NCI-H2081 (cell line): ENCODE results near the gene GOLGA5.
"Not testable (repeated sequence)": the region's sequence is repeated elsewhere in the genome, so short reads cannot be mapped to it uniquely, and the experiment has no call there.

Source experiments
- DNase-seq, 2 experiments: peaks; one replicate each; lab custom pipeline; 2025; lab: John Stamatoyannopoulos, UW

Gene GOLGA5, protein sequence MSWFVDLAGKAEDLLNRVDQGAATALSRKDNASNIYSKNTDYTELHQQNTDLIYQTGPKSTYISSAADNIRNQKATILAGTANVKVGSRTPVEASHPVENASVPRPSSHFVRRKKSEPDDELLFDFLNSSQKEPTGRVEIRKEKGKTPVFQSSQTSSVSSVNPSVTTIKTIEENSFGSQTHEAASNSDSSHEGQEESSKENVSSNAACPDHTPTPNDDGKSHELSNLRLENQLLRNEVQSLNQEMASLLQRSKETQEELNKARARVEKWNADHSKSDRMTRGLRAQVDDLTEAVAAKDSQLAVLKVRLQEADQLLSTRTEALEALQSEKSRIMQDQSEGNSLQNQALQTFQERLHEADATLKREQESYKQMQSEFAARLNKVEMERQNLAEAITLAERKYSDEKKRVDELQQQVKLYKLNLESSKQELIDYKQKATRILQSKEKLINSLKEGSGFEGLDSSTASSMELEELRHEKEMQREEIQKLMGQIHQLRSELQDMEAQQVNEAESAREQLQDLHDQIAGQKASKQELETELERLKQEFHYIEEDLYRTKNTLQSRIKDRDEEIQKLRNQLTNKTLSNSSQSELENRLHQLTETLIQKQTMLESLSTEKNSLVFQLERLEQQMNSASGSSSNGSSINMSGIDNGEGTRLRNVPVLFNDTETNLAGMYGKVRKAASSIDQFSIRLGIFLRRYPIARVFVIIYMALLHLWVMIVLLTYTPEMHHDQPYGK

DNA sequence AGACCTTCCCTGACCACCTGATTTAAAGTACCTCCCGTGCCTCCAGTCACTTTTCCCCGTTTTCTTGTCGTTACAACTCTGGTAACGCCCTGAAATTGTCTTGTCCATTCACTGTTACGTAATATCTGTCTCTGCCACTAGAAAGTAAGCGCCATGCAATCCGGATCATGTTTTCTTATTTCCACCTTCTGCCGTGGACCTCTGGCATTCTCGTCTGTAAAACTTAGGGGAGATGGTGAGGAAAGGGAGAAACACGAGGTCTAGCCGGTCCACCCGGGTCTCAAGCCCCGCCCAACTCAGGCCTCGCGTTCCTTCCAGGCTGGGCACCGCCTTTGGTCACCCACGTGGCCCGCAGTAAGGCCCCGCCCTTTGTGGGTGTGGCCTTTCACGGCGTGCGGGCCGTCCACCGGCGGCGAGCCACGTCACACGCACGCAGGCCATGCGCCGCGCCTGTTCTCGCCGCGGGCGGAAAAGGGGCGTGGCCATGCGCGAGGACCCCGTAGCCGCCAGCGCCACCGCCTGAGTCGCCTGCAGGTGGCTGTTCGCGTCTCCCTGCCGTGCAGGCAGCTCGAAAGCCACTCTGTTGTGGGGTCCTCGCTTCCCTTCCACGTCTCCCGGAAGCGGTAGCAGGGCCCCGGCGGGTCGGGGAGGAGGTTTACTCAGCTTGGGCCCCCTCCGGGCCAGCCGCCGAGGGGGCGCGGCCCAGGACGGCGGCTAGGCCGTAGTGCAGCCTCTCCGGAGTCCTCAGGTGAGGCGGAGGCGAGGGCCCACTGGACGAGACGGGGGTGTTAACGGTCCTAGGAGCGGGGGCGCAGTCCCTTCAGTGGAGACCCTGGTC lies at the start of gene GOLGA5:
TSS of gene GOLGA5 (plus strand) at position 597 of the 838 bp plus-strand sequence. CDS start 3,133 bp downstream, outside the sequence.
- DNase-seq: peak; percentile 98

DNA sequence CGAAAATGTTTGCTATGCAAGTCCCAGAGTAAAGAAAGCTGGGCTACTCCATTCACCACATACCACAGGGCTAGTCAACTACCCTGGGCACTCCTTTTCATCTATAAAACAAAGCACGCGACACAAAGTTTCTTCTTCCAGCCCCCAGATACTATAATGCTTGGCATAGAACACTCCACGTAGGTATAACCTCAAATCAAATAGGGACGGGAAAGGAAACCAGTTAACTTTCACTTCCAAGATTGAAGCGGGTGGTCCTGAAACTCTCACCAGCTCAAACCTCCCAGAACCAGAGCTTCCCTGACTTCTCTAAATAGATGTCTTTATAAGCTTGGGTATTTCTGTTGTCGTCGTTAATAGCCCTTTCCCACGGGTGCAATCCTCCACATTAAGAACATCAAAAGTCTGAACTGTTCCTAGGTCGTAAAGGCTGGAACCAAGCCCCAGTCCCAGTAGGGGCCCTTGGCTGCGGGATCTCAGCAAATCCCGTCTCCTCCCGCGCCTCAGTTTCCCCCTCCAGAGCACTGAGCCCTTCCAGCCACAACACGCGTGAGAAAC lies 46.3 kb upstream of the GOLGA5 start:
- DNase-seq: no peak

DNA sequence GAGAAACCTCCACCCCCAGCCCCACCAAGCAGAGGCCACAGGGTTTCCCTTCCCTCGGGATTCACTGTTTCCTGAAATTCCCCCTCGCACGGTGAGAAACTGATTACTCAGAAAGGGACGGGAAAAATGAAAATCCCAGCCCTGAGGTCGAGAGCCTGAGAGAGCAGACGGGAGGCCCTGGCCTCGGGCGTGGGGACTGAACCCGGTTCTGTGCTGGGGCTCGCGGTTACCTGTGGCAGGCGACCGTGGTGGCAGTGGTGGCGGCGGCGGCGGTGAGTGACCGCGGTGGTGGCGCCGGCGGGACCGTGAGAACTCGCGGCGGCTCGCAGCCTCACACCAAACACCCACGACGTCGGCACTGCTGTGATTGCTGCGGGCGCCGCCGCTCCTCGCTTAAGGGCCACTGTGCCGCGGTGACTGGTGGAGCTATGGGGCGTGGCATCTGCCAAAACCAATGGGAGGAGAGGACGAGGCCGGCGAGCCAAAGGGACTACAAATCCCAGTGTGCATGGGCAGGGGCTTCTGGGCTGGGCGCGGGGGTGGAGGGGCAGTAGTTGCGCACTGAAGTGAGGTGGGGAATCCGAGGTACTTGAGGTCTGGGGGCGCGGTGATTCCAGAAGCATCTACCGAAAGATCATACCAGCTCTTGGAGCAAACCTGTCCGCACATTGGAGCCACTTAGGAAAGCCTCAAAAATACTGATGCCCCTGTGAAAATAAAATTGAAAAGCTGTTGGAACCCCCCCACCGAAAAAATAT lies 45.7 kb upstream of the GOLGA5 start, which contains the start of gene LGMN:
TSS of gene LGMN (minus strand) at position 369 of the 758 bp plus-strand sequence. CDS start 15,841 bp downstream, outside the sequence.
- peak; percentile 97 to 98 for DNase-seq

DNA sequence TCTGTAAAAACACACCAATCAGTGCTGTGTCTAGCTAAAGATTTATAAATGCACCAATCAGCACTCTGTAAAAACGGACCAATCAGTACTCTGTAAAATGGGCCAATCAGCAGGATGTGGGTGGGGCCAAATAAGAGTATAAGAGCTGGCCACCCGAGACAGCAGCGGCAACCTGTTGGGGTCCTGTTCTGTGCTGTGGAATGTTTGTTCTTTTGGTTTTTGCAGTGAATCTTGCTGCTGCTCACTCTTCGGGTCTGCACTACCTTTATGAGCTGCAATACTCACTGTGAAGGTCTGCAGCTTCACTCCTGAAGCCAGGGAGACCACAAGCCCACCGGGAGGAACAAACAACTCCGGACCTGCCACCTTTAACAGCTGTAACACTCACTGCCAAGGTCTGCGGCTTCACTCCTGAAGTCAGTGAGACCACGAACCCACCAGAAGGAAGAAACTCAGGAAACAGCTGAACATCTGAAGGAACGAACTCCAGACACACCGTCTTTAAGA lies 43.8 kb upstream of the GOLGA5 start:
- DNase-seq: not testable (repeated sequence)

DNA sequence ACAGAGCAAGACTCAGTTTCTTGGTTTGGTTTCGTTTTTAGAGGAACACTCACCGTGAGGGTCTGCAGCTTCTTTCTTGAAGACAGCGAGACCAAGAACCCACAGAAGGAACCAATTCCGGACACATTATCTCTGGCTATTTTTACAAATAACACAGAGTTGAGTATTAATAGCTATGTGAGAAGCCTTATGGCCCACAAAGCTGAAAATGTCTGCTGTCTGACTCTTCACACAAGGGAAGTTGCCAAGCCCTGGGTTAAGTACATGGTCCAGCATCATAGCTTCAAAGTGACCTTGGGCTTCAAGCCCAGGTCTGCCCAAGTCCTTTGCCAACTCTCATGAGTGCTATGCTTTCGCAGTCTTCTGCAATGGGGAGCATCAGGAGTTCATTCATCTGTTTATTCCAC lies 43.1 kb upstream of the GOLGA5 start:
- DNase-seq: no peak

DNA sequence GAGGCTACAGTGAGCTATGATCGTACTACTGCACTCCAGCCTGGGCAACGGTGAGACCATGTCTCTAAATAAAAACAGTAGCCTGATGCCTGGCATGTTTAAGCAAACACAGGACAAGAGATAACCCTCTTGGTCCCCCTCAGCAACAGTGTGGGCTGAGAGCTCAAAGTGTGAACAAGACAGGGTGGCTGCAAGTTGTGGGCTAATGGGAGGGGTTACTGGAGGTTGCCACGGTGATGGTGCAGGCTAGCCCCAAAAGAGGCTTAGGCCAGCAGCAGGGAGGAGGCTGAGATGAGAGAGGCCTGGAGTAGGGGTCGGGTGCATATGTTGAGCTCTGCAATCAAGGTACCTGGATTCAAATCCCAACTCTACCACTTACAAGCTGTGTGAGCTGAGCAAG lies 42.3 kb upstream of the GOLGA5 start:
- DNase-seq: no peak

DNA sequence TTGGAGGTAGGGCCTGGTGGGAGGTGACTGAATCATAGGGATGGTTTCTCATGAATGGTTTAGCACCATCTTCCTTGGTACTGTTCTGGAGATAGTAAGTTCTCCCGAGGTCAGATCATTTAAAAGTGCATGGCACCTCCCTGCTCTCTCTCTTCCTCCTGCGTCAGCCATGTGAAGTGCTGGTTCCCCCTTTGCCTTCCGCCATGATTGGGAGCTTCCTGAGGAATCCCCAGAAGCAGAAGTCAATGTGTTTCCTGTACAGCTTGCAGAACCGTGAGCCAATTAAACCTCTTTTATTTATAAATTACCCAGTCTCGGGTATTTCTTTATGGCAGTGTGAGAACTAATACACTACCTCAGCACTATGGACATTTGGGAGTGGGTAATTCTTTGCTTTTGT lies 40.9 kb upstream of the GOLGA5 start:
- DNase-seq: no peak

DNA sequence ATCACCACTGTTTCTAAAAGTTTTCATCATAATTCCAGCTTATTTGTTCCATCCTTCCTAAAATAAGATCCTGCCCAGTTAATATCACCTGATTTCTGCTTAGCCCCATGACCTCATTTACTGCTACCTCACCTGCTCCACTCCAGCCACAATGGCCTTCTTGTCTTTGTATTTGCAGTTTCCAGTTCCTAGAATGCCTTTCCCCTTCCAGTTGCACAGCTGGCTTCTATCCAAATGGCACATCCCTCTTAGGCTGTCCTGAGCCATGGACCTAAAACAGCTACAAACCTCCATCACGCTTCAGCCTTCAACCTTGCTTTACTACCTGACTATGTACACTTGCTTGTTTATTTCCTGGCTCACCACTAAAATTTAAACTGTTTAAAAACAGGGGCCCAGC lies 39.1 kb upstream of the GOLGA5 start:
- peak in 1 of 2 experiments; percentile 28 for DNase-seq

DNA sequence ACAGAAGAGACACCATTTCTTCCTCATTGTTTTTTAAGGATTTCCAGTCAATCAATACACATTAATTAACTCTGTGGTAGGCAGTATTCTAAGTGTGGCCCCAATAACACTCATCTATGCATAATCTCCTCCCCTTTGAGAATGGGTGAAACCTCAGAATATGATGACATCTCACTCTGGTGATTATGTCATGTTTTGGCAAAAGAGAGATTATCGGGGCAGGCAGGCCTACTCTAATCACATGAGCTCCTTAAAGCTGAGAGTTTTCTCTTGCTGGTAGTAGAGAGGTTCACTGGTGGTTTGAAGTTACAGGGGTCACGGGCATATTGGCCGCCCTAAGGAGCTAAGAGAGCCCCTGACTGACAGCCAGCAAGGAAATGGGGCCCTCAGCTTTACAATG lies 38.6 kb upstream of the GOLGA5 start:
- no peak for DNase-seq

DNA sequence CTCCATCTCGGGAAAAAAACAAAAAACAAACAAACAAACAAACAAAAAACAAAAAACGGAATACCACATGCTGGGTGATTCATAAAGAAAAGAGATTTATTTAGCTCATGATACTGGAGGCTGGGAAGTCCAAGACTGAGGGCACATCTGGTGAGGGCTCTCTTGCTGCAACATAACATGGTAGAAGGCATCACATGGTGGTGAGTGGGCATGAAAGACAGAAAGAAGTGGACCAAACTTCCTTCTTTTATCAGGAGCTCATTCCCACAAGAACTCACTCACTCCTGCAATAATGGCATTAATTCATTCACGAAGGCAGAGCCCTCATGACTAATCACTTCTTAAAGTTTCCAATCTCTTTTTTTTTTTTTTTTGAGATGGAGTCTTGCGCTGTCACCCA lies 37.7 kb upstream of the GOLGA5 start:
- DNase-seq: no peak

DNA sequence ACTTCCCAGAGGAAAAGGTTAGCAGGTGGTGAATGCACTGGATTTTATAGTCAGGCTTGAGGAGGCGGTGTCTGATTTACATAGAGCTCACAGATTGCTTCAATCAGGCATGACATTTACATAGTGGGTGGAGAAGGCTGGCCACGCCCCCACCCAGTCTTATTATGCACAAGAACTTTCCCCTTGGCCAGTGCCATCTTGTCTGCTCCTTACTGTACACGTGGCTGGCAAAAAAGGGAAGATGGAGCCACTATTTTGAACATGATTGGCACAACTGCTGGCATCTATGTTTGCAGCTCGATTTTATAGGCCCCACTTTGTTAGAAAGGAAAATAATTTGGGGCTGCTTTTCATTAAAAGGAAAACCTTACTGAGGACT lies 34.8 kb upstream of the GOLGA5 start:
- DNase-seq: peak in 1 of 2 experiments; percentile 65

DNA sequence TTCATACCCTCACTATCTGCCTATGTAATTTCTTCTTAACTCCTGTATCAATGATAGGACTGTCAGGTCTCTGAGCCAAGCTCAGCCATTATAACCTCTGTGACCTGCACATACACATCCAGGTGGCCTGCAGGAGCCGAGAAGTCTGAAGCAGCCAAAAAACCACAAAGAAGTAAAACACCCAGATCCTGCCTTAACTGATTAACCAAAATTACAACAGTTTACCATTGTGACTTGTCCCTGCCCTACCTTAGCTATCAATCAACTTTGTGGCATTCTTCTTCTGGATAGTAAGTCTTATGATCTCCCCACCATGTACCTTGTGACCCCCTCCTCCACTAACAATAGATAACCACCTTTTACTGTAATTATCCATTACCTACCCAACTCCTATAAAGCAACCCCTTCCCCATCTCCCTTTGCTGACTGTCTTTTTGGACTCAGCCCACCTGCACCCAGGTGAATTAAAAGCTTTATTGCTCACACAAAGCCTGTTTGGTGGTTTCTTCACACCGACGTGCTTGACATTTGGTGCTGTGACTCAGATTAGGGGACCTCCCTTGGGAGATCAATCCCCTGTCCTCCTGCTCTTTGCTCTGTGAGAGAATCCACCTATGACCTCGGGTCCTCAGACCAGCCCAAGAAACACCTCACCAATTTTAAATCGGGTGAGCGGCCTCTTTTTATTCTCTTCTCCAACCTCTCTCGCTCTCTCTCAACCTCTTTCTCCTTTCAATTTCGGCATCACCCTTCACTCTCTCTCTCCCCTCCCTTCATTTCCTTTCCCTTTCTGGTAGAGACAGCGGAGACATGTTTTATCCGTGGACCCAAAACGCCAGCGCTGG lies 34.2 kb upstream of the GOLGA5 start:
- DNase-seq: no peak

DNA sequence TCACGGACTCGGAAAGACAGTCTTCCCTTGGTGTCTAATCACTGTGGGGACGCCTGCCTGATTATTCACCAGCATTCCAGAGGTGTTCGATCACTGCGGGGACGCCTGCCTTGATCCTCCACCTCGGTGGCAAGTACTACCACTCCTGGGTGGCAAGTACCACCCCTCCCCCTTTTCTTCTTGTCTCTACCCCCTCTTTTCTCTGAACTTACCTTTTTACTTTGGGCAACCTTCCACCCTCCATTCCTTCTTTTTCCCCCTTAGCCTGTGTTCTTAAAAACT lies 33.6 kb upstream of the GOLGA5 start:
- no peak for DNase-seq

DNA sequence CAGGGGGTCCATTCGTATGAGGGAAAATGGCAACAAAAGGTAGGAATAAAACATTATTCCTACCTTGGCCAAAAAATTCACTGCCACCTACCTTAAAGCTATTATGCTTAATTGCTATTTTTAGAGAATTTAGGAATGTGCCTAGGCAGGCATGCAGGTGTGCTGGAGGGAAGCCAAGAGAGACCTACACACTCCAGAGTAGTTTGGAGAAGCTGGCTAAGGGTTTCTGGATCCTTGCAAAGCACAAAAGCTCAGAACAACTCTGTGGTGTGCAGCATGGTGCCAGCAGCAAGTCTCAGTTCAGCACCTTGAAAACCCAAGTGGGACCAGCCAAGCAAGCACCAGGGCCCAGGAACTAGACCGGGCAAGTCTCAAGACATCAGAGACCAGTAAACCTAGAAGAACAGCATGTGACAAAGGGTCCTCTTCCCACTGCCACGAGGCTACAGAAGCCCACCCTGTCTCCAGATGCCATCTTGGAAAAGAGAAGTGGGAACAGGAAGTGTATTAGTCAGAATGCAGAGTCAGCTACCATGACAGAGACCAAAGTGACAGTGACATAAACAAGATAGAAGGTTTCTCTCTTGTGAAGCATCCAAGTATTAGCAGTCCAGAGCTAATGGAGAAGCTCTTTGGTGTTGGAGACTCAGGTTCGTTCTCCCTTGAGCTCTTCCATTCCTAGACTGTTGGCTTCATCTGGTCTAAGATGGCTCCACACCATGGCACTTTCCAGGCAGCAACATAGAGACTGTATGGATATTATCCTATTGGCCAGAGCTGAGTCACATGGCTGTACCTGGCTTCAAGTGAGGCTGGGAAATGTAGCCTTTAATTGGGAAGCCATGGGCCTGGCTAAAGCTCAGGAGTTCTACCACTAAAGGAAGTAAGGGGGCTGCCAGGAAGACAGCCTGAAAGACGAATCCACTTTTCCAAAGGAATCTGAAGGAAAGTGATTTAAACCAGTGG lies 30.2 kb upstream of the GOLGA5 start:
- peak in 1 of 2 experiments; percentile 58 for DNase-seq

DNA sequence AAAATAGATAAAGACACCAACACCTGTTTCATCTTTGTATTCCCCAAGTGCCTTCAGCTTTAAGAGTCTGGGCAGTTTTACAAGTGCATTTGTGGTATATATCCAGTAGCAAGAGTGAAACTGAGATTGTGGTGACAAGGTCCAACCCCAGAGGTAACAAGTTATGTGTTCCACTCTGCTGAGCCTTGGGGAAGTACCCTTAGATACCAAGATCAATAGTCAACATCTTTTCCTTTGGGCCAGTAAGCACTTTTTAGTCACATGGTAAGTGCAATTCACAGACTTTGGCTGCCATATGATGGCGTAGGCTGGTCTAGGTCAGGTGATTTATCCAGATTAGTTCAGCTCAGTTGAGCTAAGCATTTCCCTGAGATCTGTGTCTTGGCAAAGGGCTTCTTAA lies 25.9 kb upstream of the GOLGA5 start:
- DNase-seq: not testable (repeated sequence)

DNA sequence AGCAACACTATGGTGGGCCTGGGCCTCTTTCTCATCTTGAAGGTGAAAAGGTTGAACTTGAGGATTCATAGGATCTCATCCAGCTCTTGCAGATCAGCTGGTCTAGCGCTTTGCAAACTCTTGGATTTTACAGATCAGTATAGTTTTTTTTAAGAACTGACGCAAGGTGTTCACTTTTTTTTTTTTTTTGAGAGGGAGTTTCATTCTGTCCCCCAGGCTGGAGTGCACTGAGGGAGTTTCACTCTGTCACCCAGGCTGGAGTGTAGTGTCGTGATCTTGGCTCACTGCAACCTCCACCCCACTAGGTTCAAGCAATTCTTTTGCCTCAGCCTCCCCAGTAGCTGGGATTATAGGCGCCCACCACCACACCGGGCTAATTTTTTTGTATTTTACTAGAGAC lies 25.3 kb upstream of the GOLGA5 start:
- no peak for DNase-seq

DNA sequence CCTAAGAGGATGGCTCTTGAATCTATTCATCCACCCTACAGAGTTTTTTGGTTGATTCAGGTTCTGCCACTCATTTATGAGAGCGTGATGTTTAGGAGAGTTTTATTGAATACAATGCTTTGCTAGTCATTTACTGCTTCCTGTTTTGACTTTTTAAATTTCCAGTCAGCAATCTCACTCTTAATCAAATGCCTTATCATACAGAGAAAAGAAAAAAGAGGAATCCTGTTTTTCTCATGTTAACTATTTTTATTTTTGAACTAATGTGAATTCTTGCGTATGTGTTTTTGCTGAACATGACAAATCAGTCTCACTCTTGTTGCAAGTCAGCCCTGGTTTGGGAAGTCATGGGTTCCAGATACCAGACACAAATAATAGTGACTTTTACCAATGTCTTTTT lies 23.6 kb upstream of the GOLGA5 start:
- DNase-seq: no peak

DNA sequence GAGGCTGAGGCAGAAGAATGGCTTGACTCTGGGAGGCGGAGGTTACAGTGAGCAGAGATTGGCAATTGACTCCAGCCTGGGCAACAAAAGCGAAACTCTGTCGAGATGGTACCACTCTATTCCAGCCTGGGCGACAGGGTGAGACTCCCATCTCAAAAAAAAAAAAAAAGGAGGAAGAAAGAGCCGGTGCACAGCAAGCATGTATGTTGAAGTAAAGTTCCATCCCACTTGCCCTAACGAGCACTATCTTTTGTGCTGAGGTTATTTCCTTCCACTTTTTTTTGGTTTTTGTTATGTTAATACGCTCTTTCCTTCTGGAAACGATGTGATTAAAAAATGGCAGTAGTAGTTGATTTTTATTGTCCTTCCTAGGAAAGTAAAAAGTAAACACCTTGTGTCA lies 19.5 kb upstream of the GOLGA5 start:
- DNase-seq: no peak

DNA sequence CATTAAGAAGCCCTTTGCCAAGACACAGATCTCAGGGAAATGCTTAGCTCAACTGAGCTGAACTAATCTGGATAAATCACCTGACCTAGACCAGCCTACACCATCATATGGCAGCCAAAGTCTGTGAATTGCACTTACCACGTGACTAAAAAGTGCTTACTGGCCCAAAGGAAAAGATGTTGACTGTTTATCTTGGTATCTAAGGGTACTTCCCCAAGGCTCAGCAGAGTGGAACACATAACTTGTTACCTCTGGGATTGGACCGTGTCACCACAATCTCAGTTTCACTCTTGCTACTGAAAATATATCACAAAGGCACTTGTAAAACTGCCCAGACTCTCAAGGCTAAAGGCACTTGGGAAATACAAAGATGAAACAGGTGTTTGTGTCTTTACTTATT lies 18.8 kb upstream of the GOLGA5 start:
- not testable (repeated sequence) for DNase-seq
